HepG2 (cell line): ENCODE results near the gene CASZ1. TPM values are rescaled to one million over a fixed set of nuclear protein-coding genes. Genes with fewer than 3 reads are reported as not detected.

Experiments used
- ATAC-seq: fragments of 200-7000 bp; cut with Tn5 transposase; 3 replicates; pipeline ENCODE4 v1.9.1; 2020; ENCODE audit warnings: mild to moderate bottlenecking, moderate library complexity
- BruUV-seq: library from RNA; stranded (reverse); fragments of 400-500 nt; replicated peaks from 2 replicates; lab custom pipeline; 2021; lab: Mats Ljungman, UMichigan
- CTCF ChIA-PET: fragments of 300-600 bp; formaldehyde crosslinking; extraction: SDS; loops from one replicate; lab custom pipeline; 2021; ENCODE audit warnings: low total read pairs, inconsistent platforms, low intra/inter-chr PET ratio; lab: Yijun Ruan, JAX
- POLR2A ChIA-PET: fragments of 350-600 bp; sonication (Branson Sonifier 250); formaldehyde crosslinking; loops from one replicate; lab custom pipeline; 2020; ENCODE audit warnings: antibody characterized with exemption, inconsistent platforms; lab: Yijun Ruan, JAX
- DNase-seq: peaks from one replicate; pipeline ENCODE4 v3.0.0-alpha.2; 2015; ENCODE audit warnings: low spot score
- FAIRE-seq: peaks from 3 replicates; lab custom pipeline; 2011; peaks lifted over from hg19 to GRCh38; lab: Jason Lieb, UNC
- H2AFZ ChIP-seq: one replicate; pipeline ENCODE4 v1.6.1; 2011; ENCODE audit warnings: low read length, inconsistent platforms
- H3K27ac ChIP-seq: fragments of 300-600 bp; 3 replicates; pipeline ENCODE4 v1.8.0; 2011; ENCODE audit warnings: mixed run types, mild to moderate bottlenecking, mixed read lengths, low read length, inconsistent platforms; ENCODE audit not compliant: insufficient read depth; ENCODE audit errors: extremely low read length
- H3K27me3 ChIP-seq, 2 experiments: fragments of 200-600 bp in 1 of 2; 2 replicates in 1 of 2; 3 replicates in 1 of 2; pipeline versions ENCODE4 v1.6.0 to v1.8.0; 2011; ENCODE audit warnings: low read length in 2 of 2, mild to moderate bottlenecking in 2 of 2, moderate library complexity in 2 of 2, inconsistent platforms in 1 of 2; ENCODE audit not compliant: insufficient read depth in 2 of 2, control insufficient read depth in 1 of 2
- H3K36me3 ChIP-seq, 2 experiments: fragments of 200-600 bp in 1 of 2; replicated peaks in 1 of 2; 2 replicates in 1 of 2; 3 replicates in 1 of 2; pipeline versions ENCODE4 v1.5.1 to v1.8.0; 2011; ENCODE audit warnings: low read length in 2 of 2, inconsistent platforms in 1 of 2; ENCODE audit not compliant: insufficient read depth in 2 of 2, control insufficient read depth in 1 of 2
- H3K4me1 ChIP-seq: 2 replicates; pipeline ENCODE4 v1.5.1; 2012; ENCODE audit warnings: low read length, inconsistent platforms; ENCODE audit not compliant: insufficient read depth
- H3K4me2 ChIP-seq: 2 replicates; pipeline ENCODE4 v1.6.0; 2011; ENCODE audit warnings: low read depth, low read length, inconsistent platforms
- H3K4me3 ChIP-seq, 3 experiments: fragments of 200-600 bp in 1 of 3; sonication (generic), shearing (Covaris generic) in 1 of 3; replicated peaks in 1 of 3; 2 replicates each; pipeline ENCODE4 v1.5.1; 2011 to 2016; ENCODE audit warnings: low read length in 3 of 3, inconsistent platforms in 2 of 3, low read depth in 2 of 3, mild to moderate bottlenecking in 2 of 3, control low read depth in 1 of 3, mixed read lengths in 1 of 3; ENCODE audit not compliant: insufficient read depth in 1 of 3
- H3K79me2 ChIP-seq: one replicate; pipeline ENCODE4 v1.6.1; 2011; ENCODE audit warnings: low read length, inconsistent platforms; ENCODE audit not compliant: insufficient read depth
- H3K9ac ChIP-seq: 2 replicates; pipeline ENCODE4 v1.6.0; 2011; ENCODE audit warnings: mild to moderate bottlenecking, low read depth, low read length, inconsistent platforms; ENCODE audit not compliant: insufficient read depth
- H3K9me3 ChIP-seq: 2 replicates; pipeline ENCODE4 v1.5.1; 2012; ENCODE audit warnings: mild to moderate bottlenecking, low read length
- H4K20me1 ChIP-seq: 2 replicates; pipeline ENCODE4 v1.6.0; 2011; ENCODE audit warnings: inconsistent platforms, mild to moderate bottlenecking, low read length, moderate library complexity; ENCODE audit not compliant: insufficient read depth
- CHCHD3 ChIP-seq: sonication (generic); formaldehyde crosslinking; IDR thresholded peaks from 2 replicates; pipeline ENCODE4 v1.8.0; 2022; ENCODE audit warnings: mild to moderate bottlenecking, missing genetic modification reagents, moderate library complexity
- HNF1A ChIP-seq, 2 experiments: sonication (generic) in 1 of 2; formaldehyde crosslinking in 1 of 2; IDR thresholded peaks; 2 replicates each; pipeline versions ENCODE4 v1.4.0 to v1.6.1; 2016 to 2020; ENCODE audit warnings: borderline replicate concordance in 1 of 2, low read depth in 1 of 2, mild to moderate bottlenecking in 1 of 2, missing genetic modification reagents in 1 of 2
- HNRNPUL1 ChIP-seq: fragments of 200-400 bp; formaldehyde crosslinking; IDR thresholded peaks from 2 replicates; pipeline ENCODE4 v1.6.1; 2017; ENCODE audit warnings: low read depth, mild to moderate bottlenecking, low read length, moderate library complexity
- ZNF629 ChIP-seq: sonication (generic); formaldehyde crosslinking; conservative IDR thresholded peaks from 2 replicates; pipeline ENCODE4 v1.5.0; 2020; ENCODE audit warnings: missing genetic modification reagents
- WGBS: methylation state at CpG from one replicate; pipeline ENCODE4 v1.1.6; 2017; ENCODE audit warnings: low lambda C conversion rate; 5-methylcytosine and 5-hydroxymethylcytosine counted together
- in situ Hi-C: cut with HindIII; loops from 2 replicates; pipeline ENCODE4 v1.10.0; 2017; ENCODE audit warnings: low pct_unique_long_range_greater_than_20kb; ENCODE audit not compliant: extremely low pct_ligation_motif_present
- intact Hi-C: fragments of 100-400 bp; cut with micrococcal nuclease; formaldehyde crosslinking; loops from one replicate; pipeline ENCODE4 v1.10.0; 2022; ENCODE audit not compliant: unreplicated experiment
- polyA plus RNA-seq, 8 experiments: library from polyadenylated mRNA; depleted of rRNA in 3 of 8; stranded (reverse) in 7 of 8; unstranded in 1 of 8; fragments of >200 nt; fragmentation: Illumina TruSeq in 4 of 8; extraction: Trizol in 4 of 8; gene quantifications; 2 replicates each; pipeline versions ENCODE4 v1.2.1 to v1.2.3, GENCODE V29; 2011 to 2016; ENCODE audit warnings: low read depth in 4 of 8, missing spikeins in 1 of 8, mixed read lengths in 1 of 8; ENCODE audit not compliant: insufficient read depth in 1 of 8
- total RNA-seq, 5 experiments: library from RNA; depleted of rRNA; stranded (reverse); fragments of >200 nt; fragmentation: Illumina TruSeq; extraction: Trizol; gene quantifications; 2 replicates each; pipeline ENCODE4 v1.2.3, GENCODE V29; 2016; ENCODE audit warnings: low read depth in 1 of 5

CASZ1 gene
- total and polyA plus RNA-seq, 2 of the 13 experiments (the other 11 are each of a cell fraction or from before 2014, with no cell fraction given), result 1.9 to 3.7 TPM

GRCh38 chr1:10816233-10816632 is 19.8 kb upstream of the CASZ1 start:
- no peak overlapping the region for H3K4me3 ChIP-seq
- peaks cover 14% of the 10 kb centered on the region for H3K4me1 ChIP-seq
- no peaks in the 10 kb centered on the region for H3K36me3 ChIP-seq
- H3K4me2 ChIP-seq, result no peak overlapping the region
- intact Hi-C loops (no loop called here), in situ Hi-C loops (no loop called here)
- H3K27ac ChIP-seq, result no peak overlapping the region
- DNase-seq (no peak), ATAC-seq (no peak), FAIRE-seq (no peak)
- no peak overlapping the region for H3K9ac ChIP-seq
- H3K27me3 ChIP-seq, result peaks cover 14 to 36% of the 10 kb centered on the region in 2 experiments
- TF ChIP-seq CHCHD3 (CRISPR knock-in tag) (no peak), ZNF629 (CRISPR knock-in tag) (peak; percentile 29; the same call in 1 of the 2 replicates)
- no peaks in the 10 kb centered on the region for H3K79me2 ChIP-seq
- ChIA-PET CTCF (no interaction called here), POLR2A (no interaction called here)
- no TSS peak for BruUV-seq
- WGBS, result 39% methylated on average over 5 of the region's 7 CpGs
- H4K20me1 ChIP-seq, result no peaks in the 10 kb centered on the region
- H3K9me3 ChIP-seq, result no peaks in the 10 kb centered on the region
- no peak overlapping the region for H2AFZ ChIP-seq

GRCh38 chr1:10815858-10816195 is 19.4 kb upstream of the CASZ1 start:
- Histone ChIP-seq H3K27ac (no peak overlapping the region), H3K4me3 (no peak overlapping the region), H3K79me2 (no peaks in the 10 kb centered on the region), H3K4me2 (no peak overlapping the region), H3K9ac (no peak overlapping the region), H3K4me1 (peaks cover 14% of the 10 kb centered on the region), H4K20me1 (no peaks in the 10 kb centered on the region), H3K36me3 (no peaks in the 10 kb centered on the region), H3K9me3 (no peaks in the 10 kb centered on the region), H2AFZ (no peak overlapping the region), H3K27me3 (peaks cover 14 to 40% of the 10 kb centered on the region in 2 experiments)
- WGBS, result 100% methylated on average over 2 of the region's 5 CpGs
- intact Hi-C loops, result no loop called here
- DNase-seq (no peak), ATAC-seq (no peak), FAIRE-seq (no peak)
- TF ChIP-seq HNRNPUL1, result no peak
- TF ChIP-seq HNF1A (IDR thresholded peaks at IDR 0.05; ENCODE audit: low read depth), result no peak
- TF ChIP-seq HNF1A (CRISPR knock-in tag; IDR thresholded peaks at IDR 0.05; ENCODE audit: borderline replicate concordance), result no peak
- in situ Hi-C loops, result no loop called here
- CTCF ChIA-PET, result no interaction called here
- BruUV-seq, result no TSS peak
- POLR2A ChIA-PET, result no interaction called here
